NB4 (cell line): Measurements from ENCODE around the gene SMURF1.
A peak's percentile ranks its signal among the peaks of the same experiment; 100 is the strongest.

Source experiments
- DNase-seq: peaks from one replicate; pipeline ENCODE4 v3.0.0; 2010; ENCODE audit warnings: low read depth
- H3K4me3 ChIP-seq: one replicate; pipeline ENCODE4 v1.5.1; 2011; ENCODE audit warnings: mild to moderate bottlenecking, low read depth, low read length, moderate library complexity
- CTCF ChIP-seq: IDR thresholded peaks from one replicate; pipeline ENCODE4 v1.5.1; 2012; ENCODE audit warnings: low read depth, low read length
- MAX ChIP-seq: IDR thresholded peaks from 2 replicates; pipeline ENCODE4 v1.6.1; 2011; ENCODE audit warnings: low read depth, low read length
- MYC ChIP-seq: IDR thresholded peaks from 2 replicates; pipeline ENCODE4 v1.6.1; 2011; ENCODE audit warnings: low read depth, low read length
- POLR2A ChIP-seq: IDR thresholded peaks from 2 replicates; pipeline ENCODE4 v1.6.1; 2011; ENCODE audit warnings: mild to moderate bottlenecking; ENCODE audit not compliant: insufficient read length; ENCODE audit errors: extremely low read depth

SMURF1 gene

GRCh38 chr7:99125505-99125865 is 18.4 kb downstream of the SMURF1 start:
- H3K4me3 ChIP-seq, result no peak overlapping the region
- no peak for TF ChIP-seq CTCF
- TF ChIP-seq MYC, result no peak
- no peak for TF ChIP-seq POLR2A
- no peak for TF ChIP-seq MAX
- no peak for DNase-seq

GRCh38 chr7:99124751-99125504 is 19.0 kb downstream of the SMURF1 start:
- DNase-seq, result no peak
- no peak for TF ChIP-seq MAX
- no peak for TF ChIP-seq MYC
- no peak for TF ChIP-seq POLR2A
- TF ChIP-seq CTCF, result no peak
- no peak overlapping the region for H3K4me3 ChIP-seq

- TF ChIP-seq CTCF (no peak), POLR2A (no peak), MAX (no peak), MYC (no peak)
- no peak for DNase-seq
- no peak overlapping the region for H3K4me3 ChIP-seq
These were observed 19.7 kb downstream of the SMURF1 start for GRCh38 chr7:99124236-99124635.

- H3K4me3 ChIP-seq, result no peak overlapping the region
- DNase-seq, result peak; percentile 73
- no peak for TF ChIP-seq CTCF
- peak; percentile 46; the same call in 1 of the 2 replicates for TF ChIP-seq MYC
- no peak for TF ChIP-seq POLR2A
- TF ChIP-seq MAX, result peak; percentile 71
These were observed 20.3 kb downstream of the SMURF1 start for GRCh38 chr7:99123571-99124033.

GRCh38 chr7:99122762-99123161 is 21.1 kb downstream of the SMURF1 start:
- H3K4me3 ChIP-seq, result no peak overlapping the region
- no peak for TF ChIP-seq POLR2A
- TF ChIP-seq MAX, result no peak
- no peak for TF ChIP-seq CTCF
- no peak for TF ChIP-seq MYC
- no peak for DNase-seq
